ENCODE results near the gene CORO2B.

DNA sequence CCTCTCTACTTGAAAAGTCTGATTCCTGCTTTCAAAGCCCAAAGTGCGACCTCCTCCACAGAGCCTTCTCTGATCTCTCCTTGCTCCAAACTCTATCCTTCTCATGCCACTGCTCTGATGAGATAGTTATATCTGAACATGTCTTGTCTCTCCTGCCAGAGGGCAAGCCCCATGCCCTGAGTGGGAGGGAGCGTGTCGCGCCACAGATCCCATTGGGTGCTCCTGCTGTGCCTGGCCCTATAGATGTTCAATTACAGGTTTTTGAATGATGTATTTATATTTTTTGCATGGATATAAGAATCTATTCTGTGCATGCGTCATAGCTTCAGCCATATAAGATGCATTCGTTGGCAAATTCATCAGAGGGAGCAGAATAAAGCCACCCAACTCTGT is 20.4 kb downstream of the CORO2B start:
- TF ChIP-seq CTCF (conservative IDR thresholded peaks at IDR 0.05; ENCODE audit: low read depth, low read length) = no peak
- no peak for TF ChIP-seq POLR2A (IDR thresholded peaks at IDR 0.05; ENCODE audit: low read depth, low read length)
- no peak for TF ChIP-seq SMC3 (IDR thresholded peaks at IDR 0.05; ENCODE audit: low read depth, low read length)
- TF ChIP-seq RAD21 (IDR thresholded peaks at IDR 0.05; ENCODE audit: low read length) = no peak
- no peak for TF ChIP-seq RCOR1 (IDR thresholded peaks at IDR 0.05; ENCODE audit: insufficient replicate concordance, low read length)
- no peak for TF ChIP-seq FOS (IDR thresholded peaks at IDR 0.05; ENCODE audit: low read depth, low read length)
- TF ChIP-seq RFX5 (IDR thresholded peaks at IDR 0.05; ENCODE audit: low read depth, low read length) = no peak
- TF ChIP-seq MAZ (IDR thresholded peaks at IDR 0.05; ENCODE audit: borderline replicate concordance, low read depth, low read length) = no peak
- TF ChIP-seq CEBPB (IDR thresholded peaks at IDR 0.05; ENCODE audit: low read depth, low read length) = no peak
- no peak for TF ChIP-seq CHD1 (IDR thresholded peaks at IDR 0.05; ENCODE audit: low read depth, low read length)
- no peak for TF ChIP-seq BHLHE40 (IDR thresholded peaks at IDR 0.05; ENCODE audit: low read depth, low read length)
- no peak for TF ChIP-seq MXI1 (IDR thresholded peaks at IDR 0.05; ENCODE audit: borderline replicate concordance, low read depth, low read length)
- no peak for TF ChIP-seq USF2 (IDR thresholded peaks at IDR 0.05; ENCODE audit: low read depth, low read length)
- no peak for TF ChIP-seq MAFK (IDR thresholded peaks at IDR 0.05; ENCODE audit: low read depth, low read length)
